ENCODE data around the gene SMIM29.

SMIM29 gene

DNA sequence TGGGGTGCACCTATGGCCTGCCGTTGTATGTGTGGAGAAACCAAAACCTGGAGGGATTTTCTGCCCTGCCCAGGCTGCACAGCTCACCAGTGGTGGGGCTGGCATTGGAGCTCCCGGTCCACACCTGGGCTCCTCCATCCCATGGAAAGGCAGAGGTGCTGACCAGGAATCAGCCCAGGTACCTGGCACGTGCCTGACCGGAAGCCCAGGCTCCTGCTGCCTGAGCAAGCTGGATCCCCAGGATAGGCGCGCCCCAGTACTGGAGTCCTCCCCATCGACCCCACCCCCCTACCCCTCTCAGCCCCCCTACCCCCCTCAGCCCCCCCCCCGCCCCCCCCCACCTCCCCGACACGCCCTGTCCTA is 52.0 kb downstream of the SMIM29 start:
- Histone ChIP-seq H3K27ac (ENCODE audit: low read length) (no peak overlapping the region), H3K27me3 (ENCODE audit: control insufficient read depth, insufficient read depth, low read length) (no peaks in the 10 kb centered on the region), H3K4me1 (ENCODE audit: control insufficient read depth, insufficient read depth, low read length) (peaks cover 5% of the 10 kb centered on the region; the same call in 1 of the 2 replicates), H3K9me3 (ENCODE audit: control insufficient read depth, insufficient read depth, low read length) (no peaks in the 10 kb centered on the region), H3K4me3 (ENCODE audit: low read length) (no peak overlapping the region), H3K36me3 (ENCODE audit: control insufficient read depth, insufficient read depth, low read length) (no peaks in the 10 kb centered on the region)
- WGBS (ENCODE audit: insufficient coverage, insufficient read length), result no CpG with 5 or more reads among the region's 10 CpGs
- no peak for DNase-seq (ENCODE audit: low read depth, low spot score)

Data from iPS DF 6.9 (cell line).